NCI-H128 (cell line): Measurements from ENCODE around the gene MACO1.

Experiments
- DNase-seq: peaks from one replicate; lab custom pipeline; 2025; ENCODE audit not compliant: unreplicated experiment; lab: John Stamatoyannopoulos, UW

Gene MACO1

GRCh38 chr1:25522031-25522655 is 91.4 kb downstream of the MACO1 start:
- no peak for DNase-seq

- DNase-seq: no peak
These were observed 92.8 kb downstream of the MACO1 start for GRCh38 chr1:25523542-25523941.

GRCh38 chr1:25524568-25525360 is 94.1 kb downstream of the MACO1 start:
- DNase-seq: no peak

GRCh38 chr1:25525361-25525688 is 94.6 kb downstream of the MACO1 start:
- DNase-seq: no peak

GRCh38 chr1:25526753-25527152 is 96.1 kb downstream of the MACO1 start:
- no peak for DNase-seq

GRCh38 chr1:25527226-25527846 is 96.6 kb downstream of the MACO1 start:
- DNase-seq: no peak

GRCh38 chr1:25527946-25528595 is 97.4 kb downstream of the MACO1 start:
- no peak for DNase-seq

- no peak for DNase-seq
These were observed 98.3 kb downstream of the MACO1 start for GRCh38 chr1:25528881-25529517.

GRCh38 chr1:25529518-25530185 is 99.0 kb downstream of the MACO1 start:
- DNase-seq: no peak

GRCh38 chr1:25530186-25531081 is 99.7 kb downstream of the MACO1 start:
- no peak for DNase-seq

GRCh38 chr1:25531082-25531461 is 100.4 kb downstream of the MACO1 start:
- no peak for DNase-seq

GRCh38 chr1:25532970-25533369 is 102.3 kb downstream of the MACO1 start:
- DNase-seq: no peak

- DNase-seq: no peak
These were observed 103.2 kb downstream of the MACO1 start for GRCh38 chr1:25533775-25534409.

- no peak for DNase-seq
These were observed 103.7 kb downstream of the MACO1 start for GRCh38 chr1:25534410-25534788.

- DNase-seq: no peak
These were observed 105.4 kb downstream of the MACO1 start for GRCh38 chr1:25536124-25536523.

- DNase-seq: no peak
These were observed 106.6 kb downstream of the MACO1 start for GRCh38 chr1:25537153-25537831.

GRCh38 chr1:25538191-25538767 is 107.6 kb downstream of the MACO1 start:
- no peak for DNase-seq

GRCh38 chr1:25540750-25541342 is 110.1 kb downstream of the MACO1 start:
- no peak for DNase-seq
